IMR-90 (cell line): ENCODE measurements around the gene PIH1D1. TPM values are rescaled to one million over a fixed set of nuclear protein-coding genes. Genes with fewer than 3 reads are reported as not detected.
A peak's percentile ranks its signal among the peaks of the same experiment; 100 is the strongest.

Experiments
- ATAC-seq: fragments of 200-7000 bp; cut with Tn5 transposase; 2 replicates; pipeline ENCODE4 v1.9.1; 2020; ENCODE audit warnings: low read depth, mild to moderate bottlenecking, moderate library complexity
- BruUV-seq: library from RNA; stranded (reverse); fragments of 400-500 nt; replicated peaks from 2 replicates; lab custom pipeline; 2021; lab: Mats Ljungman, UMichigan
- CTCF ChIA-PET: fragments of 300-600 bp; formaldehyde crosslinking; extraction: SDS; loops from one replicate; lab custom pipeline; 2021; ENCODE audit warnings: antibody characterized with exemption; lab: Yijun Ruan, JAX
- POLR2A ChIA-PET: fragments of 300-600 bp; sonication (Branson Sonifier 250); formaldehyde crosslinking; loops from one replicate; lab custom pipeline; 2022; ENCODE audit warnings: antibody characterized with exemption; ENCODE audit not compliant: unreplicated experiment; lab: Charles Lee
- DNase-seq: peaks from one replicate; pipeline ENCODE4 v3.0.0; 2013
- H2AFZ ChIP-seq: replicated peaks from 2 replicates; pipeline ENCODE3; 2013; ENCODE audit warnings: low read length, mild to moderate bottlenecking; ENCODE audit not compliant: poor library complexity
- H2AK5ac ChIP-seq: 2 replicates; pipeline ENCODE4 v1.6.1; 2013; ENCODE audit warnings: low read depth, low read length, inconsistent platforms
- H2AK9ac ChIP-seq: replicated peaks from 2 replicates; pipeline ENCODE3; 2013; ENCODE audit warnings: mild to moderate bottlenecking, low read depth, low read length, moderate library complexity; ENCODE audit not compliant: poor library complexity
- H2BK120ac ChIP-seq: 2 replicates; pipeline ENCODE4 v1.6.1; 2013; ENCODE audit warnings: low read depth, low read length, inconsistent platforms
- H2BK15ac ChIP-seq: 3 replicates; pipeline ENCODE4 v1.6.1; 2013; ENCODE audit warnings: low read depth, low read length, inconsistent platforms
- H2BK20ac ChIP-seq: 2 replicates; pipeline ENCODE4 v1.6.1; 2013; ENCODE audit warnings: low read depth, mild to moderate bottlenecking, inconsistent platforms, low read length, moderate library complexity
- H2BK5ac ChIP-seq: 2 replicates; pipeline ENCODE4 v1.6.1; 2013; ENCODE audit warnings: mild to moderate bottlenecking, low read depth, low read length, inconsistent platforms; ENCODE audit not compliant: poor library complexity, severe bottlenecking
- H3K14ac ChIP-seq: replicated peaks from 2 replicates; pipeline ENCODE4 v1.6.1; 2013; ENCODE audit warnings: low read depth, low read length, inconsistent platforms
- H3K18ac ChIP-seq: 2 replicates; pipeline ENCODE4 v1.6.1; 2013; ENCODE audit warnings: low read depth, low read length, control low read depth
- H3K23ac ChIP-seq: 2 replicates; pipeline ENCODE4 v1.6.1; 2013; ENCODE audit warnings: low read depth, low read length, inconsistent platforms
- H3K27ac ChIP-seq: 2 replicates; pipeline ENCODE4 v1.5.1; 2013; ENCODE audit warnings: mild to moderate bottlenecking, control low read depth, low read length; ENCODE audit not compliant: insufficient read depth
- H3K27me3 ChIP-seq: 2 replicates; pipeline ENCODE4 v1.6.1; 2013; ENCODE audit warnings: low read length; ENCODE audit not compliant: control insufficient read depth, insufficient read depth
- H3K36me3 ChIP-seq: 2 replicates; pipeline ENCODE4 v1.6.1; 2013; ENCODE audit warnings: low read length, mixed read lengths; ENCODE audit not compliant: control insufficient read depth, insufficient read depth
- H3K4ac ChIP-seq: 2 replicates; pipeline ENCODE4 v1.6.1; 2013; ENCODE audit warnings: low read depth, low read length, inconsistent platforms
- H3K4me1 ChIP-seq: 2 replicates; pipeline ENCODE4 v1.6.1; 2013; ENCODE audit warnings: low read length, mixed read lengths; ENCODE audit not compliant: control insufficient read depth, insufficient read depth
- H3K4me2 ChIP-seq: 2 replicates; pipeline ENCODE4 v1.6.1; 2013; ENCODE audit warnings: low read depth, mild to moderate bottlenecking, control low read depth, low read length, moderate library complexity
- H3K4me3 ChIP-seq: 2 replicates; pipeline ENCODE4 v1.5.1; 2013; ENCODE audit warnings: low read depth, mild to moderate bottlenecking, control low read depth, low read length, moderate library complexity; ENCODE audit not compliant: insufficient read depth
- H3K56ac ChIP-seq: 2 replicates; pipeline ENCODE4 v1.6.1; 2013; ENCODE audit warnings: low read length, inconsistent platforms; ENCODE audit not compliant: insufficient read depth; ENCODE audit errors: extremely low read depth
- H3K79me1 ChIP-seq, 2 experiments: 2 replicates each; pipeline ENCODE4 v1.6.1; 2013; ENCODE audit warnings: low read length in 2 of 2, inconsistent platforms in 1 of 2, low read depth in 1 of 2
- H3K9ac ChIP-seq: 2 replicates; pipeline ENCODE4 v1.6.1; 2013; ENCODE audit warnings: low read depth, low read length, control low read depth
- H3K9me1 ChIP-seq: 2 replicates; pipeline ENCODE4 v1.6.1; 2013; ENCODE audit warnings: low read length, inconsistent platforms; ENCODE audit not compliant: insufficient read depth
- H3K9me3 ChIP-seq: 2 replicates; pipeline ENCODE4 v1.6.1; 2013; ENCODE audit warnings: low read length; ENCODE audit not compliant: control insufficient read depth, insufficient read depth
- H4K20me1 ChIP-seq: 2 replicates; pipeline ENCODE4 v1.6.1; 2013; ENCODE audit warnings: low read length, inconsistent platforms; ENCODE audit not compliant: insufficient read depth
- H4K5ac ChIP-seq: 2 replicates; pipeline ENCODE4 v1.6.1; 2013; ENCODE audit warnings: mild to moderate bottlenecking, low read depth, low read length, control low read depth
- H4K8ac ChIP-seq, 2 experiments: 2 replicates each; pipeline ENCODE4 v1.6.1; 2013; ENCODE audit warnings: low read depth in 2 of 2, low read length in 2 of 2, control low read depth in 1 of 2, inconsistent platforms in 1 of 2
- H4K91ac ChIP-seq: 2 replicates; pipeline ENCODE4 v1.6.1; 2013; ENCODE audit warnings: low read depth, low read length, inconsistent platforms; ENCODE audit not compliant: insufficient read depth
- BHLHE40 ChIP-seq: fragments of 150-350 bp; IDR thresholded peaks from 2 replicates; pipeline ENCODE4 v1.6.1; 2016; ENCODE audit warnings: mild to moderate bottlenecking, low read depth, low read length
- MAFK ChIP-seq: IDR thresholded peaks from 2 replicates; pipeline ENCODE4 v1.6.1; 2012; ENCODE audit warnings: low read depth, low read length, improper control_type of control experiment
- MAZ ChIP-seq: IDR thresholded peaks from 2 replicates; pipeline ENCODE4 v1.6.1; 2012; ENCODE audit warnings: low read depth, mild to moderate bottlenecking, low read length, improper control_type of control experiment, moderate library complexity, borderline replicate concordance
- MXI1 ChIP-seq: IDR thresholded peaks from 2 replicates; pipeline ENCODE4 v1.6.1; 2012; ENCODE audit warnings: low read depth, mild to moderate bottlenecking, low read length, moderate library complexity, borderline replicate concordance
- POLR2A ChIP-seq: IDR thresholded peaks from 2 replicates; pipeline ENCODE4 v1.6.1; 2012; ENCODE audit warnings: mild to moderate bottlenecking, low read depth, low read length
- WGBS, 2 experiments: methylation state at CpG; one replicate each; pipeline versions ENCODE4 v1.1.5 to v1.1.7; 2013; ENCODE audit warnings: missing lambda C conversion rate in 2 of 2; ENCODE audit not compliant: insufficient read length in 1 of 2; ENCODE audit errors: extremely low coverage in 2 of 2; 5-methylcytosine and 5-hydroxymethylcytosine counted together
- dilution Hi-C: fragments of 300-500 bp; cut with HindIII; formaldehyde crosslinking; loops from one replicate; pipeline ENCODE4 v1.14.3; 2018; ENCODE audit warnings: low sequenced_read_pairs; ENCODE audit not compliant: unreplicated experiment
- in situ Hi-C: fragments of 300-500 bp; cut with MboI; formaldehyde crosslinking; loops from 3 replicates; pipeline ENCODE4 v1.14.3; 2019; ENCODE audit warnings: low sequenced_read_pairs, inconsistent platforms, mixed read lengths
- intact Hi-C: fragments of 100-400 bp; cut with micrococcal nuclease; formaldehyde crosslinking; loops from 2 replicates; pipeline ENCODE4 v1.10.0; 2022
- polyA plus RNA-seq, 3 experiments: library from polyadenylated mRNA; depleted of rRNA; stranded (reverse); fragments of >200 nt; gene quantifications; 2 replicates each; pipeline ENCODE4 v1.2.3, GENCODE V29; 2012; ENCODE audit warnings: low replicate concordance in 1 of 3
- total RNA-seq: library from RNA; depleted of rRNA; stranded (reverse); fragments of >200 nt; gene quantifications from 2 replicates; pipeline ENCODE4 v1.2.3, GENCODE V29; 2012
- TF ChIP-seq, protein P1 (sequence below): fragments of 150-350 bp; IDR thresholded peaks from 2 replicates; pipeline ENCODE4 v1.6.1; 2017; ENCODE audit warnings: mild to moderate bottlenecking, antibody characterized with exemption, low read length, low read depth
- TF ChIP-seq, protein P2 (sequence below): conservative IDR thresholded peaks from 2 replicates; pipeline ENCODE4 v1.5.1; 2012; ENCODE audit warnings: mild to moderate bottlenecking, low read depth, low read length, improper control_type of control experiment

The PIH1D1 gene
- total and polyA plus RNA-seq, 2 of the 4 experiments (the other 2 are of a cell fraction): 77.9 to 122 TPM

DNA sequence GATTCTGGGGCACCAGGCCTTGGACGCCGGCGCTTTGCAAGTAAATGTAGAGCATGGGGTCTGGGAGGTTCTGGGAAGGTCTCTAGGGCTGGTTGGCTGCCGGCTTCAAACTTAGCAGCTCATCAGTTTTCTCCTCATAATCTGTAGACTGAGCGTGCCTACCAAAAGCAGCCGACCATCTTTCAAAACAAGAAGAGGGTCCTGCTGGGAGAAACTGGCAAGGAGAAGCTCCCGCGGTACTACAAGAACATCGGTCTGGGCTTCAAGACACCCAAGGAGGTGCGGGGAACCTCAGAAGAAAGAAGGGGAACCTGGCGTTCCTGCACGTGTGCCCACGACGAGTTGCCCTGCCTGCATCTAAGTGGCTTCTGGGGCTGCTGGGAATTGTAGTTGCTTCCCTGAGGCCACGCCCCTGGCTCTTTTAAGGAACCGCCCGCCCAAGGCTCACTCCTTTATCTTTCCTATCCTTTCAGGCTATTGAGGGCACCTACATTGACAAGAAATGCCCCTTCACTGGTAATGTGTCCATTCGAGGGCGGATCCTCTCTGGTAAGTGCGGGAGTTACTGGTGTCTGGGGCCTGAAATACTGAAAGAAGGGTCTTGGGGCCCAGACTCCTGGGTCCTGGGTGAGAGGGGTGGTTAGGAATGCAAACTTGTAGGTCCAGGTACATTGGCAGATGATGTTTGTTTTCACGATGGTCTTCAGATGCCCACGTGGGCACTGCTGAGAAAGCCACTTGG lies 45.6 kb upstream of the PIH1D1 start:
- no peaks in the 10 kb centered on the region for H3K27me3 ChIP-seq
- CTCF ChIA-PET: no interaction called here
- POLR2A ChIA-PET: no interaction called here
- 0 out of 2 replicates have a peak overlapping the region, but pooled peaks have one; percentile 7 for H4K5ac ChIP-seq
- whole genome bisulfite sequencing, 2 experiments: 30% methylated on average over 7 of the region's 22 CpGs; no CpG with 5 or more reads in 1 of the 2 experiments
- peak overlapping the region; percentile 89 for H3K4ac ChIP-seq
- in situ Hi-C loops: loop anchor here (10.0 kb wide), 1 partner anchor 168 kb away; the partner anchor contains the start of genes BCL2L12 and IRF3
- no peak overlapping the region for H3K18ac ChIP-seq
- peak; percentile 47 for DNase-seq
- no peak overlapping the region for H2BK120ac ChIP-seq
- peak overlapping the region; percentile 97 for H2AK9ac ChIP-seq
- H2BK15ac ChIP-seq: no peak overlapping the region
- H3K56ac ChIP-seq: peak overlapping the region; percentile 97
- H3K4me3 ChIP-seq: peak overlapping the region; percentile 57
- H3K79me1 ChIP-seq: peaks cover 21 to 45% of the 10 kb centered on the region in 2 experiments
- no TSS peak for BruUV-seq
- no peak overlapping the region for H2AFZ ChIP-seq
- peak overlapping the region; percentile 90 for H3K23ac ChIP-seq
- H3K14ac ChIP-seq: peak overlapping the region; percentile 92
- H3K36me3 ChIP-seq: peaks cover 41% of the 10 kb centered on the region
- H3K4me1 ChIP-seq: peaks cover 6% of the 10 kb centered on the region
- peak overlapping the region; percentile 7 for H2BK5ac ChIP-seq
- H2AK5ac ChIP-seq: peak overlapping the region; percentile 89
- H2BK20ac ChIP-seq: no peak overlapping the region
- peaks cover 36% of the 10 kb centered on the region for H4K20me1 ChIP-seq
- intact Hi-C loops: no loop called here
- H3K9ac ChIP-seq: peak overlapping the region; percentile 98
- ATAC-seq: 0 out of 2 replicates have a peak, but pooled peaks have one; percentile 4
- no peaks in the 10 kb centered on the region for H3K9me3 ChIP-seq
- peak overlapping the region; percentile 91 for H3K4me2 ChIP-seq
- peak overlapping the region; percentile 83 to 88; a peak in 3 of 4 replicates for H4K8ac ChIP-seq
- H4K91ac ChIP-seq: peak overlapping the region; percentile 79
- H3K9me1 ChIP-seq: no peaks in the 10 kb centered on the region
- TF ChIP-seq POLR2A (0 out of 2 replicates have a peak, but pooled peaks have one; percentile 37), MAFK (no peak), BHLHE40 (peak; percentile 65), MXI1 (peak; percentile 94), MAZ (no peak)
- TF ChIP-seq, protein P1, sequence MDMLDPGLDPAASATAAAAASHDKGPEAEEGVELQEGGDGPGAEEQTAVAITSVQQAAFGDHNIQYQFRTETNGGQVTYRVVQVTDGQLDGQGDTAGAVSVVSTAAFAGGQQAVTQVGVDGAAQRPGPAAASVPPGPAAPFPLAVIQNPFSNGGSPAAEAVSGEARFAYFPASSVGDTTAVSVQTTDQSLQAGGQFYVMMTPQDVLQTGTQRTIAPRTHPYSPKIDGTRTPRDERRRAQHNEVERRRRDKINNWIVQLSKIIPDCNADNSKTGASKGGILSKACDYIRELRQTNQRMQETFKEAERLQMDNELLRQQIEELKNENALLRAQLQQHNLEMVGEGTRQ: peak; percentile 39; the same call in 1 of the 2 replicates
- TF ChIP-seq, protein P2, sequence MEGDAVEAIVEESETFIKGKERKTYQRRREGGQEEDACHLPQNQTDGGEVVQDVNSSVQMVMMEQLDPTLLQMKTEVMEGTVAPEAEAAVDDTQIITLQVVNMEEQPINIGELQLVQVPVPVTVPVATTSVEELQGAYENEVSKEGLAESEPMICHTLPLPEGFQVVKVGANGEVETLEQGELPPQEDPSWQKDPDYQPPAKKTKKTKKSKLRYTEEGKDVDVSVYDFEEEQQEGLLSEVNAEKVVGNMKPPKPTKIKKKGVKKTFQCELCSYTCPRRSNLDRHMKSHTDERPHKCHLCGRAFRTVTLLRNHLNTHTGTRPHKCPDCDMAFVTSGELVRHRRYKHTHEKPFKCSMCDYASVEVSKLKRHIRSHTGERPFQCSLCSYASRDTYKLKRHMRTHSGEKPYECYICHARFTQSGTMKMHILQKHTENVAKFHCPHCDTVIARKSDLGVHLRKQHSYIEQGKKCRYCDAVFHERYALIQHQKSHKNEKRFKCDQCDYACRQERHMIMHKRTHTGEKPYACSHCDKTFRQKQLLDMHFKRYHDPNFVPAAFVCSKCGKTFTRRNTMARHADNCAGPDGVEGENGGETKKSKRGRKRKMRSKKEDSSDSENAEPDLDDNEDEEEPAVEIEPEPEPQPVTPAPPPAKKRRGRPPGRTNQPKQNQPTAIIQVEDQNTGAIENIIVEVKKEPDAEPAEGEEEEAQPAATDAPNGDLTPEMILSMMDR: no peak
- dilution Hi-C loops: no loop called here
- peak overlapping the region; percentile 67 for H3K27ac ChIP-seq
